Measurements from ENCODE around the gene COA8. TPM values are rescaled to one million over a fixed set of nuclear protein-coding genes. Genes with fewer than 3 reads are reported as not detected.
"Not testable (repeated sequence)": the region's sequence is repeated elsewhere in the genome, so short reads cannot be mapped to it uniquely, and the experiment has no call there.

The COA8 gene
- total RNA-seq, 1 experiment from 2014 or later, result 47.2 TPM

DNA sequence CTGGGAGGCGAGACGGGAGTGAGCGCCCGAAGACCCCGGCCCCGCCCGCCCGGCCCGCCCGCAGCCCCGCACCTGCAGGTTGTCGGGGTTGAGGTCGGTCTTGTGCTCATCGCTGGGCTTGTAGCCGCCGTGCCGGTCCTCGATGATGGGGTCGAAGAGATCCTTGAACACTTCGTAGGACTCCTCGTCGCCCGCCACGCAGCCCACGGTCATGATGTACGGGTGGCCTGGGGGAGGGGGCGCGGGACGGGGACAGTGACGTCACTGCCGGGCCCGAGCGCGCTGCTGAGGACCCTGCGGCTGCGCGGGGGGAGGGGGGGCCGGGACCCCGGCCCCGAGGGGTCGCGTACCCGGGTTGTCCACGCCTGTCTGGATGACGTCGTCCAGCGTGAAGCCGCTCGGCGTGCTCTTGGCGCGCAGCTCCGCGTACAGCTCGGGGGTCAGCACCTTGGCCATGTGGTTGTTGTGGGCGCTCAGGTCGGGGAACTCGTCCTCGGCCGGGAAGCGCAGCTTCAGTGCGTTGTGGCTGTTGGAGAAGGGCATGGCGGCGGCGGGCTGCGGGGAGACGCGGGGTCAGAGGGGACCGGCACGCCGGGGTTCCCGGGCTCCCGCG is 40.7 kb upstream of the COA8 start:
- no peaks in the 10 kb centered on the region; the same call in 1 of the 2 replicates for H3K27me3 ChIP-seq
- DNase-seq, result no peak
- no peak overlapping the region for H3K27ac ChIP-seq
- H3K4me1 ChIP-seq, result peaks cover 22% of the 10 kb centered on the region
- H3K36me3 ChIP-seq, result no peaks in the 10 kb centered on the region
- peak overlapping the region; percentile 64 for H3K4me3 ChIP-seq
- H3K9me3 ChIP-seq (replicated peaks), result no peaks in the 10 kb centered on the region

DNA sequence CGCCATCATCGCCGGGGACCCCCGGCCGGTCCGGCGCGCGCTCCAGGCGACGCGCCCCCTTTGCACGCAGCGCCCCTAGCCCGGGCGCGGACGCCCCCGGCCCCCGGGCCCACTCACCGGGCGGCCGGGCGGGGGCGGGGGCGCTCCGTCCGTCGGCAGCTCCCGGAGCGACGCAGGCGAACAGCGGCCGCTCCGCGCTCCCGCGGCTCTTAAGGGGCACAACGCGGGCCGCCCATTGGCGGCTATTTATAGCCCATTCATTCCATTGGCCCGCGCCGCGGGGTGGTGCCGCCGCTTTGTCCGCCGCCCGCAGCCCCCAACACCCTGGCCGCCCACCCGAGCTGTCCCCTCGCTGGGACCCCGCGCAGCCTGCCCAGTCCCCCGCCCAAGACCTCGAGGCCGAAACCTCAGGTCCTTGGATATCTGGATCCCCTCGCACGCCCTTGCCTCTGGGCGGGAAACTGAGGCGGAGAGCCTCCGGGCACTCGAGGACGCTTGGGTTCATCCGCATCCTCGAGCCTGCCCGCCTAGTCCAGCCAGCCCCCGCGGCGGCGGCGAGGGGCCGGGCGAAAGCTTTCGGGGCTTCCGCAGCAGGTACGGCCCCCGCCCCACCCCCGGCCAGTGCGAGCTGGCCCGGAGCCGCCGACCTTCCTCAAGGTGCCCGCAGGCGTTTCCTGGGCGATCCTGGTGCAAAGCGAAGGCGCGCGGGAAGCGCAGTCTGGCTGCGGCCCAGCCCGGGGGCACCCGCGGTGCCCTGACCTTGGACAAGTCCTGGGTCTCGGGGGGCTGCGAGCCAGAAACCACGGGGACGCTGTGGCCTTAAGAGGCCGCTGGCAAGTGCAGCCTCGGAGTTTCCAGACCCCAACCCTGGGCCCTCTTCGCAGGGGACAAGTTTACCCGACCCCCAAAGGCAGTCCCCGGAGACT is 39.8 kb upstream of the COA8 start, which contains the start of gene CKB:
TSS of gene CKB (minus strand) at position 182 of the 926 bp plus-strand sequence. CDS start 337 bp downstream, outside the sequence.
- H3K9me3 ChIP-seq (replicated peaks), result no peaks in the 10 kb centered on the region
- no peaks in the 10 kb centered on the region; the same call in 1 of the 2 replicates for H3K27me3 ChIP-seq
- peak within 1 kb of the TSS; percentile 64 for H3K4me3 ChIP-seq
- H3K4me1 ChIP-seq, result peaks cover 22% of the 10 kb centered on the region
- peak; percentile 77 to 87 for DNase-seq
- no peaks in the 10 kb centered on the region for H3K36me3 ChIP-seq
- H3K27ac ChIP-seq, result no peak within 1 kb of the TSS

- no peaks in the 10 kb centered on the region for H3K9me3 ChIP-seq (replicated peaks)
- no peaks in the 10 kb centered on the region; the same call in 1 of the 2 replicates for H3K27me3 ChIP-seq
- peaks cover 26% of the 10 kb centered on the region for H3K4me1 ChIP-seq
- H3K27ac ChIP-seq, result no peak overlapping the region
- H3K4me3 ChIP-seq, result no peak overlapping the region
- no peaks in the 10 kb centered on the region for H3K36me3 ChIP-seq
- no peak for DNase-seq
Measured at GRCh38 chr14:103523575-103523954, 39.2 kb upstream of the COA8 start.

DNA sequence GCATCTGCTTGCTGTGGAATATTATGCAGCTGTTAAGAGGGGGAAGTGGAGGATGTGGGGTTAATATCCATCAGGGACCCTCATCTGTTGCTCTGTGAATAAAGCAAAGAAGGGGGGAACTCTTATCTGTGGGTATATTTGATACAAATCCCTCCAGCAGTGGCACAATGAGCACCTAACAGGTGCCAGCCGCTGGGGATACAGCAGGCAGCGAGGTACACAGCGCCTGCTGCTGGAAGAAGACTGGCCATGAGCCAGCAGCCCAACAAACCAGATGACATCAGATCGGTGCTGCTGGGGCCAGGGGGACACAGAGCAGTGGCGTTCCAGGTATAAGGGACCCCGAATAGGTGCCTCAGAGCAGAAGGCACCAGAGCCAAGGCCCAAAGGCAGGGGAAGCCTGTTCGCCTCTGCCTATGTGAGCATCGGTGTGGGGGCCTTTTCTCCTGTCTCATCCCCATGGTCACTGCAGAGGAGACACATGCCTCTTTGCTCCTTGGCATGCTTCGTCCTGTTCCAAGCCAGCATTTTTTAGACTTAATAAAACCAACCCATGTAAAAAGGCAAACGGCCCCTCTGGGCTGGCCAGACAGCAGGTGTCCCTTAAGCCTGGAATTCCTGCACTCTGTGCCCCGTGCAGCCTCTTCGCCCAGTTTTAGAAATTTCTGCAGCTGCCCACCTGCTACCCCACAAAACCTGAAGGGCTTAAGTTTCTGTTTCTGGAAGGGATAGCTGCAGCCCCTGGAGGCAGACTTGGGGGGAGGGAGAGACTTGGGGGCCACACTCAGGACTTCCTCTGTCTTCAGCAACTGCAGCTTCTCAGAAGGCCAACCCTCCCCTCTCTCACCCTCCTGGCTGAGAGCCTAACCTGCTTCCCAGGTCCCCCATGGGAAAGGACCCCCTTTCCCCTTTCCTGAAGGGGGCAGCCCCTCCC is 38.5 kb upstream of the COA8 start:
- no peaks in the 10 kb centered on the region for H3K36me3 ChIP-seq
- H3K9me3 ChIP-seq (replicated peaks), result no peaks in the 10 kb centered on the region
- no peak overlapping the region for H3K4me3 ChIP-seq
- H3K27me3 ChIP-seq, result no peaks in the 10 kb centered on the region; the same call in 1 of the 2 replicates
- DNase-seq, result peak; percentile 56 to 69
- peaks cover 26% of the 10 kb centered on the region for H3K4me1 ChIP-seq
- no peak overlapping the region for H3K27ac ChIP-seq

DNA sequence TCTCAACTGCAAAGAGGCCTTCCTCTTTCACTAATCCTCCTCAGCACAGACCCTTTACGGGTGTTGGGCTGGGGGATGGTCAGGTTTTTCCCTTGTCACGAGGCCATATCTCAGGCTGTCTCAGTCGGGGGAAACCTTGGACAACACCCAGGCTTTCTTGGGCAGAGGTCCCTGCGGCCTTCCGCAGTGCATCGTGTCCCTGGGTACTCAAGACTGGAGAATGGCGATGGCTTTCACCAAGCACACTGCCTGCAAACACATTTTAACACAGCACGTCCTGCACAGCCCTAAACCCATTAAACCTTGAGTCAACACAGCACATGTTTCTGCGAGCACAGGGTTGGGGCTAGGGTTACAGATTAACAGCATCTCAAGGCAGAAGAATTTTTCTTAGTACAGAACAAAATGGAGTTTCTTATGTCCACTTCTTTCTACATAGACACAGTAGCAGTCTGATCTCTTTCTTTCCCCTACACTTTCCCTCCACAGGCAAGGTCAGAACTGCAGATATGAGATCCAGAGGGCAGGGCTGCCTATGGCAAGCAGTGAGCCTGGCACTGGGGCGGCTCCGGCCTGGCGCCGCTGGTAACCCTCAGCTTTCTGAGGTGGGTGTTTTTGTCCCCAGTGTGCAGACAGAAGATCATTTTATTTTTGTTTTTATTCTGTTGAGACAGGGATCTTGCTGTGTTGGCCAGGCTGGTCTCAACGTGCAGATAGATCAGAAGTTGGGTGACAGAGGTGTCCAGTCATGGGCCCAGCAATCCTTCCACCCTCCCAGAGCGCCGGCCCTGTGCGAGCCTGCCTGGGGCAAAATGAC is 37.1 kb upstream of the COA8 start:
- H3K27me3 ChIP-seq, DNase-seq: not testable (repeated sequence)

GRCh38 chr14:103526247-103526913 is 36.4 kb upstream of the COA8 start:
- Histone ChIP-seq H3K9me3 (replicated peaks) (no peaks in the 10 kb centered on the region), H3K27ac (no peak overlapping the region), H3K4me3 (no peak overlapping the region), H3K36me3 (peaks cover 4% of the 10 kb centered on the region; the same call in 1 of the 2 replicates), H3K27me3 (no peaks in the 10 kb centered on the region; the same call in 1 of the 2 replicates), H3K4me1 (peaks cover 34% of the 10 kb centered on the region)
- DNase-seq, result no peak

More for the DNA sequence above, 37.1 kb upstream of the COA8 start:
- H3K27ac ChIP-seq; H3K36me3 ChIP-seq; H3K9me3 ChIP-seq (replicated peaks); H3K4me3 ChIP-seq: not testable (repeated sequence)
- H3K4me1 ChIP-seq, result peaks cover 34% of the 10 kb centered on the region

GRCh38 chr14:103526914-103527248 is 35.9 kb upstream of the COA8 start:
- no peak overlapping the region for H3K4me3 ChIP-seq
- H3K4me1 ChIP-seq, result peaks cover 34% of the 10 kb centered on the region
- H3K9me3 ChIP-seq (replicated peaks), result no peaks in the 10 kb centered on the region
- no peak for DNase-seq
- H3K27ac ChIP-seq, result no peak overlapping the region
- H3K36me3 ChIP-seq, result peaks cover 4% of the 10 kb centered on the region; the same call in 1 of the 2 replicates
- no peaks in the 10 kb centered on the region; the same call in 1 of the 2 replicates for H3K27me3 ChIP-seq

DNA sequence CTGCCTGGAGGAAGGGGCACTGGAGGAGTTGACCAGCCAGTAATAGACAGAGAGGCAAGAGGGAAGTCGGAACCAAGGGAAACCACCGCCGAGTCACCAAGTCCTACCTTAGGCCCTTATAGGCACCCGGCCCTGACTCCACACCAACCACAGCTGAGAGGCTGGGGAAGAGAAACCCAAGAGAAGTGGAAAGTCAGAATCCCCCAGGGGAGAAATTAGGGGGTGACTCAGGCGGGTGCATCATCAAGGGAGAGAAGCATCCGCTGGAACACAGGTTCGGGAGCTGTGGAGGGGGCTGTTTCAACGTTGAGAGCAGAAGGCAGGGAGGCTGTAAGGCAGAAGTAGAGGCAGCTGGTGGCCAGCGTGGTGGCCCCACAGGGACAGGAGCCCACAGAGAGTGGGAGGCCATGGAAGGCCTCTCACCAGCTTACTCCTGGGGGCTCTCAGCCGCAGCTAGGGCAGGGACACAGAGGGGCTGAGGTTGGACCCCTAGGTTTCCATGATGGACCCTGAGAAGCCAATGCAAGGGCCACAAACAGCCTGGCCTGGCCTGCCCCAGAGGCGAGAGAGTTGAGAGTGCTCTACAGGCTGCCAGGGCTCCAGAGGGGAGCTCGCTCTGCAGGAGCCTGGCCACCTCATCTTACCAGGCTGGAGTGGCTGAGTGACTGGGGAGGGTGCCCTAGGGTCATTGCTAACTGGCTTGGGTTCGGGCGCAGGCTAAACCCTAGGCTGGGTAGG is 35.2 kb upstream of the COA8 start:
- peaks cover 34% of the 10 kb centered on the region for H3K4me1 ChIP-seq
- no peaks in the 10 kb centered on the region; the same call in 1 of the 2 replicates for H3K27me3 ChIP-seq
- no peak overlapping the region for H3K27ac ChIP-seq
- no peak for DNase-seq
- no peaks in the 10 kb centered on the region for H3K9me3 ChIP-seq (replicated peaks)
- H3K36me3 ChIP-seq, result peaks cover 4% of the 10 kb centered on the region; the same call in 1 of the 2 replicates
- no peak overlapping the region for H3K4me3 ChIP-seq

GRCh38 chr14:103528146-103528586 is 34.6 kb upstream of the COA8 start:
- Histone ChIP-seq H3K9me3 (replicated peaks) (no peaks in the 10 kb centered on the region), H3K4me1 (peaks cover 29% of the 10 kb centered on the region), H3K36me3 (peaks cover 4% of the 10 kb centered on the region; the same call in 1 of the 2 replicates), H3K27ac (peak overlapping the region; percentile 45; the same call in 1 of the 2 replicates), H3K4me3 (peak overlapping the region; percentile 96), H3K27me3 (no peaks in the 10 kb centered on the region; the same call in 1 of the 2 replicates)
- no peak for DNase-seq

DNA sequence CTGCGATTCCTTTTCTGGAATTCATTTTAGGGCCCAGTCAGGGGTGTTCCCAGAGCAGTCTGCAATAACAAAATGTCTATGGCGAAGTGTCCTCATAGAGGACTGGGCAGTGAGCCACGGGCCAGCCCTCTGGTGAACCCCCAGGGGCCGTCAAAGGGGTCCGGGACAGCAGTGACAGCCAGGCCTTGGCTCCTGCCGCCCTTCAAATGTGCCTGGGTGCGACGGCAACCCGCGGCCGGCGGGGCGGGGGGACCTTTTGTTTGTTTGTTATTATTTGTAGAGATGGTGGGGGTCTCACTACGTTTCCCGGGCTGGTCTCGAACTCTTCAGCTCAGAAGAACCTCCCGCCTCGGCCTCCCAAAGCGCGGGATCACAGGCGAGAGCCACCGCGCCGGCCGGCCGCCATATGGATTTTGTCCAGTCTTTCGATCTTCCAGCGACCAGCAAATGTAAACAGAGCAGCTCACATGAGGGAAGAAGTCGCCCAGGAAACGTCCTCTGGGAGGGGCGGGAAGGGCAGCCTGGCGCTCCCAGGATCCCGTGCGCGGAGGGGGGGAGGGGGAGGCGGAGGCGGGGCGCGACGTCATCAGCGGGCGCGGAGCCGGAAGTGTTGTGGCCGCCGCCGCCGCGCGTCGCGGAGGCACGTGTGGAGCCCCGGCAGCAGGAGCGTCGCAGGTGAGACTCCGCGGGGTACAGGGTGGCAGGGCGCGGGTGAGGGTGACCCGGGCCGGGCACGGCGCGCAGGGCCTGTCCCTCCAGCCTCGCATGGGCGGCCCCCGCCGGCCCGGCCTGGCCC is 34.0 kb upstream of the COA8 start, which contains the start of gene TRMT61A:
TSS of gene TRMT61A (plus strand) at position 610 of the 796 bp plus-strand sequence. CDS start 783 bp downstream, outside the sequence.
- Histone ChIP-seq H3K27ac (peak within 1 kb of the TSS; percentile 45), H3K4me3 (peak within 1 kb of the TSS; percentile 96), H3K4me1 (peaks cover 28% of the 10 kb centered on the region), H3K27me3 (no peaks in the 10 kb centered on the region), H3K9me3 (replicated peaks) (no peaks in the 10 kb centered on the region), H3K36me3 (peaks cover 4% of the 10 kb centered on the region; the same call in 1 of the 2 replicates)
- peak; percentile 94 to 96 for DNase-seq

- H3K36me3 ChIP-seq, result peaks cover 6% of the 10 kb centered on the region; the same call in 1 of the 2 replicates
- H3K27me3 ChIP-seq, result no peaks in the 10 kb centered on the region
- peak overlapping the region; percentile 96 for H3K4me3 ChIP-seq
- peak overlapping the region; percentile 43; the same call in 1 of the 2 replicates for H3K27ac ChIP-seq
- H3K9me3 ChIP-seq (replicated peaks), result no peaks in the 10 kb centered on the region
- peaks cover 19% of the 10 kb centered on the region for H3K4me1 ChIP-seq
- DNase-seq, result no peak
Measured at GRCh38 chr14:103529383-103530365, 33.1 kb upstream of the COA8 start.

Data from SJCRH30 (cell line).